Measurements from ENCODE around the gene MPC1.
"Not testable (repeated sequence)": the region's sequence is repeated elsewhere in the genome, so short reads cannot be mapped to it uniquely, and the experiment has no call there.

Gene MPC1

GRCh38 chr6:166406197-166406596 is 23.5 kb upstream of the MPC1 start:
- DNase-seq (ENCODE audit: low read depth in 2 of 2) = no peak

- DNase-seq (ENCODE audit: low read depth in 2 of 2) = no peak
These were observed 22.6 kb upstream of the MPC1 start for GRCh38 chr6:166405386-166405785.

DNA sequence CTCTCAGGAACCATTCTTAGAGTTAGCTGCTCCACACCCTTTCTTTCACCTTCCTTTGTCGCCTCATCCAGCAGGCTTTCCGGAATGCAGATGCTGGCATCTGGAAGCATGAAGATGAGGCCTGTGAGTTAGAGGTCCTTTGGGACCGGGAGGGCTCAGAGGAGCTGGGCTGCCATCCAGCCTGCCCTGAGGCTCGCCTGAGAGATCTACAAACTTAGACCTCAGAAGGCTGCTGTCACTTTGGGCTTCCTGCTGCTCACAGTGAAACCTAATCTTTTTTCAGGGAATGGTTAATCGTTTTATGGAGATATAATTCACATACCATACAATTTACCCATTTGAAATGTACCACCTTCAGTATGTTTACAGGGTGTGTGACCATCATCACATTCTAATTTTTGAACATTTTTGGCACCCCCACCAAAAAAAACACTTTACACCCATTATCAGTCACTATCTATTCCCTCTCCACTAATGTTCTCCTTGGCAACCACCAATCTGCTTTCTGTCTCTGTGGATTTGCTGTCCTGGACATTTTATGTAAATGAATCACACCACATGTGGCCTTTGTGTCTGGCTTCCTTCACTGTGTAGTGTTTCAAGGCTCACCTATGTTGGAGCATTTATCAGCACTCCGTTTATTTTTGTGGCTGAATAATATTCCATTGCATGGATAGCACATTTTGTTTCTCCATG is 20.0 kb upstream of the MPC1 start:
- DNase-seq (ENCODE audit: low read depth in 2 of 2) = peak in 1 of 2 experiments; percentile 25

DNA sequence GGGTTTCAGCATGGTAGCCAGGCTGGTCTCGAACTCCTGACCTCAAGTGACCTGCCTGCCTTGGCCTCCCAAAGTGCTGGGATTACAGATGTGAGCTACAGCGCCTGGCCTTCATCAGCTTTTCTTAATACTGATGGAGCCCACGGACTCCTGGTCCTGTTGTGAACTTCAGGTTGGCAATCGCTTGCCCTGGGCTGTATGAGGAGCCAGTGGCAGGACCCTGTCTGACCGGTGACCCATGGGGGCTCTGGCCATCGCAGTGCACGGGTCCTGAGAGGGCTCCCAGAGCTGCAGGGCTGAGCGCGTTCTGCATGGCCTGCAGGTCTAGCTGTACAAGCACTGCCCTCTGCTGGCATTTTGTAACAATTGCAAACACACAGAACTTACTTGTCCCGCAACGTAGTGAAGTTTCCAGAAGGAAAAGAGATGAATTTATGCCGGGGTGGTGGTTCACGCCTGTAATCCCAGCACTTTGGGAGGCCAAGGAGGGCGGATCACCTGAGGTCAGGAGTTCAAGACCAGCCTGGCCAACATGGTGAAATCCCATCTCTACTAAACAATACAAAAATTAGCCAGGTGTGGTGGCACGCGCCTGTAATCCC is 18.0 kb upstream of the MPC1 start:
- DNase-seq (ENCODE audit: low read depth in 2 of 2) = peak in 1 of 2 experiments; percentile 28

DNA sequence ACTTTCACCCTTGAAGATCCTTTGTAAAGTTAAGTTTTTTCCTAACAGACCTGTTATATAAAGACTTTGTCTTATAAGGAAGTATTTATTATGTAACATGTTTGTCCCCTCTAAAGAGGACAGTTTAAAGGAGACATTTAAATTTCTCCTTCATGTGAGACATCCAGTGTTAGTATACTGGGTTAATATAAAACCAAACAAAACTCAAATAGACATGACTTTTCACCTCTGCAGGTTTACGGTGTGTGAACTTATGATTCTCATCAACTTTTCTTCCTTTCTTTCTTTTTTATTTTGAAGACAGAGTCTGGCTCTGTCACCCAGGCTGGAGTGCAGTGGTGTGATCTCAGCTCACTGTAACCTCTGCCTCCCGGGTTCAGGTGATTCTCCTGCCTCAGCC is 17.4 kb upstream of the MPC1 start:
- no peak for DNase-seq (ENCODE audit: low read depth in 2 of 2)

- DNase-seq (ENCODE audit: low read depth in 2 of 2) = no peak
These were observed 15.6 kb upstream of the MPC1 start for GRCh38 chr6:166398348-166398747.

DNA sequence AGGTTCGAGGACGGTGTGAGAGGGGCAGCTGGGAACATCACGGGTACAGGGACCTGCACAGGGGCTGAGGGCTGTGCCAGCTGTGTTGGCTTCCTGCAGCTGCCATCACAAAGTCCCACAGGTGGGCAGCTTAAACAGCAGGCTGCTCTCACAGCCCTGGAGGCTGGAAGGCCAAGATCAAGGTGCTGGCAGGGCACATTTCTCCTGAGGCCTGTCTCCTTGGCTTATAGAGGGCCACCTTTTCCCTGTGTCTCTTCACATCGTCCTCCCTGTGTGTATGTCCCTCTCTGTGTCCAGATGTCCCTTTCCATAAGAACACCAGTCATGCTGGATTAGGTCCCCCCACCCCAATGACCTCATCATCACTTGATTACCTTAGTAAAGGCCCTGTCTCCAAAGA is 15.1 kb upstream of the MPC1 start:
- no peak for DNase-seq (ENCODE audit: low read depth in 2 of 2)

DNA sequence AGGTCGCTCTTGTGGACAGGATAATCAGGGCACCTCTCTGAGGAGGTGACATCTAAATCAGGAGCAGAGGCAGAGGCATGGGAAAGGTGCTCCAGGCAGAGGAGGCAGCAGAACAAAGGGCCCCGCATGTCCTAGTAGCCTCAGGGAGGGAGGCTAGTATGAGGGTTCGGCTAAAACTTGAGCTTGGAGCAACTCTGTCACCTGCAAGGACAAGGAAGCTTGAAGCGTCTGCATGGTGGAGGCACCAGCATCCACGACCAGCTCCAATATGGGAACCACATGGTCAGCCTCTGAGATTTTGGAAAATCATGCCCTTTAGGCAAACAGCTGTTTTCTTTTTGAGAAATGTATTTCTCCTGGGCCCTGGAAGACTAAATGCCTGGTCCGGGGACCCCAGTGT is 13.0 kb upstream of the MPC1 start:
- no peak for DNase-seq (ENCODE audit: low read depth in 2 of 2)

GRCh38 chr6:166395351-166395750 is 12.6 kb upstream of the MPC1 start:
- DNase-seq (ENCODE audit: low read depth in 2 of 2) = no peak

GRCh38 chr6:166394036-166394892 is 11.5 kb upstream of the MPC1 start:
- no peak for DNase-seq (ENCODE audit: low read depth in 2 of 2)

- DNase-seq (ENCODE audit: low read depth in 2 of 2) = no peak
These were observed 10.7 kb upstream of the MPC1 start for GRCh38 chr6:166393535-166393823.

DNA sequence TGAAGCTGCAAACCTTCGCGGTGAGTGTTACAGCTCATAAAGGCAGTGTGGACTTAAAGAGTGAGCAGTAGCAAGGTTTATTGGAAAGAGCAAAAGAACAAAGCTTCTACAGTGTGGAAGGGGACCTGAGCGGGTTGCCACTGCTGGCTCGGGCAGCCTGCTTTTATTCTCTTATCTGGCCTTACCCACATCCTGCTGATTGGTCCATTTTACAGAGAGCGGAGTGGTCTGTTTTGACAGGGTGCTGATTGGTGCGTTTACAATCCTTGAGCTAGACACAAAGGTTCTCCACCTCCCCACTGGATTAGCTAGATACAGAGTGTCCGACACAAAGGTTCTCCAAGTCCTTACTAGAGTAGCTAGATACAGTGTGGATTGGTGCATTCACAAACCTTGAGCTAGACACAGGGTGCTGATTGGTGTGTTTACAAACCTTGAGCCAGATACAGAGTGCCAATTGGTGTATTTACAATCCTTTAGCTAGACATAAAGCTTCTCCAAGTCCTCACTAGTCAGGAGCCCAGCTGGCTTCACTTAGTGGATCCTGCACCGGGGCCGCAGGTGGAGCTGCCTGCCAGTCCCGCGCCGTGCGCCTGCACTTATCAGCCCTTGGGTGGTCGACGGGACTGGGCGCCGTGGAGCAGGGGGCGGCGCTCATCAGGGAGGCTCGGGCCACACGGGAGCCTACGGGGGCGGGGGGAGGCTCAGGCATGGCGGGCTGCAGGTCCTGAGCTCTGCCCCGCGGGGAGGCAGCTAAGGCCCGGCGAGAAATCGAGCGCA is 10.2 kb upstream of the MPC1 start:
- DNase-seq (ENCODE audit: low read depth in 2 of 2) = not testable (repeated sequence)

DNA sequence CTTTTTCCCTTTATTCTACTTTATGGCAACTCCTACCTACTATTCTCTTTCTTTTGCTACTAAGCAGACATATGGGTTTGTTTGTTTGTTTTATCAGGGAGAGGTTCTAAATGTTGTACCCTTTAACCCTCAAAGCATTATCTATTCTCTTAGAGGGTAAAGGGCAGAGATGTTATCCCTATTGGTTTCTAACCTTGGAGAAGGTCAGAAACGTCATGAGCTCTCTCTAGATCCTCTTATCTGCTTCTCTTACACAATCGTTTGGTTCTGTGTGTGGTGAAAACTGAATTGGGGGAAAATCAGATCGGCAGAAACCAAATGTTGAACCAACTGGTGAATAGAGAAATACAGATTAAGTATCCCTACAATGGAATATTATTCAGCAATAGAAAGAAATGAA is 6.4 kb upstream of the MPC1 start:
- DNase-seq (ENCODE audit: low read depth in 2 of 2) = no peak

DNA sequence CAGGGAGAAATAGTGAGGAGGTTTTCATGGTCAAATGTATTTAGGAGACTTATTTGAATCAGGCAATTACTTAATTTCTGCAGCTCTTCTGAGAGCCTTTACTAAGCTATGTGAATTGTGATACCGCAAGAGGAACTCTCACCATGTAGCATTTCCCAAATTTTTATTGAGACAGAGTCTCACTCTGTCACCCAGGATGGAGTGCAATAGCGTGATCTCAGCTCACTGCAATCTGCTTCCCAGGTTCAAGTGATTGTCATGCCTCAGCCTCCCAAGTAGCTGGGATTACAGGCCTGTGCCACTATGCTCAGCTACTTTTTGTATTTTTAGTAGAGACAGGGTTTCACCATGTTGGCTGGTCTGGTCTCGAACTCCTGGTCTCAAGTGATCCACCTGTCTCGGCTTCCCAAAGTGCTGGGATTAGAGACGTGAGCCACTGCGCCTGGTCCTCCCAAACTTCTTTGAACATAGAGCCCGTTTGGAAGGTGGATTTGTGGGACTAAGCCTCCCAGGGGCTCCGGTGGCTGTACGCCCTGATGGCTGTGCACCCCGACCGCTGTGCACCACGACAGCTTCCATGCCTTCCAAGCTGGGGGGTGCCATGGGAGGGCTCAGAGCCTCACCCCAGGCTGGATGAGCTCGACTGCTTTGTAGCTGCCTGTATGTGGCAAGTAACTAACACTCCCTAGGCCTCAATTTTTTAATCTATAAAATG is 5.7 kb upstream of the MPC1 start:
- no peak for DNase-seq (ENCODE audit: low read depth in 2 of 2)

DNA sequence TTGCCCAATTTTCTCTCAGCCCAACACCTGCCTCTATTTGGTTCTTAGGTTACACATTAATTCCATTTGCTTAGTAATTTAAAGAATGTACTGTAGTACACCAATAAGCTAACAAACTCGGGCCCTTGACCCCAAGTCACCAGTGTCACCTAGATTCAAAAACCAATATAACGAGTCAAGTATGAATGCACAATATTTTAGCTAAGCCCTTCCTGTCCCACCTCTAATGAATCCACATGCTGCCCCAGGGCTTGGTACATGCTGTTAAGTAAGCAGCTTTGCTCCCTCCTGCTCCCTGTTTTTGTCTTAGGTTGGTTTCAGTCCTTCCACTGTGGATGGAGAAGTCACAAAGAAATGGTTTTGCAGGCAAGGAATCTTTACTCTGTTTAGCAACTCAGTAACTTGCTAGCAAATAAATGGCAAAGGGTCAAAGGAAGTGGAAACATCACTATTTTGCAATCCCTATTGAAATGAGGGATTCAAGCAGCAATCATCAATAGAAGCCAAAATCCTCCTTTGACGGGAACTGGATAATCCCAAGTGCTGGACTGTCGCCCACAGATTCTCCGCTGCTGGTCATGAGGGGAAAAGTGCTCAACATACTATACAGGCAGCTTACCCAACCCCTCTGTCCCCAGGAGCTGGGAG is 5.0 kb upstream of the MPC1 start:
- no peak for DNase-seq (ENCODE audit: low read depth in 2 of 2)

DNA sequence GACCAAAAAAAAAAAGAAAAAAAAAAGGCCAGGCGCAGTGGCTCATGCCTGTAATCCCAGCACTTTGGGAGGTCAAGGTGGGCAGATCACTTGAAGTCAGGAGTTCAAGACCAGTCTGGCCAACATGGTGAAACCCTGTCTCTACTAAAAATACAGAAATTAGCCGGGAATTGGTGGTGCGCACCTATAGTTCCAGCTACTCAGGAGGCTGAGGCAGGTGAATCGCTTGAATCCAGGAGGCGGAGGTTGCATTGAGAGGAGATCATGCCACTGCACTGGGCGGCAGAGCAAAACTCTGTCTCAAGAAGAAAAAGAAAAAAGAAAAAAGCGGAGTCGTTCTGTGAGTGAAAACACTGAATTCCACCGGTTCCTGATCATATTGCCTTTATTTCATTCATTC is 4.4 kb upstream of the MPC1 start:
- DNase-seq (ENCODE audit: low read depth in 2 of 2) = not testable (repeated sequence)

- no peak for DNase-seq (ENCODE audit: low read depth in 2 of 2)
These were observed 3.4 kb upstream of the MPC1 start for GRCh38 chr6:166386111-166386510.

- DNase-seq (ENCODE audit: low read depth in 2 of 2) = not testable (repeated sequence)
These were observed 1.1 kb upstream of the MPC1 start for GRCh38 chr6:166383802-166384363.

GRCh38 chr6:166382500-166382932 is 224 bp downstream of the MPC1 start:
- no peak for DNase-seq (ENCODE audit: low read depth in 2 of 2)

- no peak for DNase-seq (ENCODE audit: low read depth in 2 of 2)
These were observed 824 bp downstream of the MPC1 start for GRCh38 chr6:166381733-166382499.

All from fibroblast of skin of left biceps (primary cell).